ENCODE data around the gene FAM83E. TPM values are rescaled to one million over a fixed set of nuclear protein-coding genes. Genes with fewer than 3 reads are reported as not detected.

FAM83E gene
- total and polyA plus RNA-seq, 2 of the 8 experiments (the other 6 are each of a cell fraction or from before 2014, with no cell fraction given): 1.8 to 5.3 TPM

DNA sequence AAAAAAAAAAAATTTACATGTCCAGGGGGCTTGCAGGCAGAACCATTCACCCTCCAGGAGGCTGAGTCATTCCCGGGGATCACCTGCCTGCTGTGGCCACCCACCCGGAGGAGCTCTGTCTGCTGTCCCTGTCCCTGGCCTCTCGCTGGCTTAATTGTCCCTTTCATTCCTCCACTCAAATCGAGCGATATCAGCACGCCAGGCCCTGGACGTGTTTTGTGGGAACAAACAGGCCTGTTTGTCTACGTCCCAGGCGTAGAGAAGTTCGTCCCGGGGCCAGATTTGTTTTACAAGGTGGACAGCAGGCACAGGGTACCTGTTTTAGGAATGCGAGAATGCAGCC, 41.7 kb downstream of the FAM83E start:
- H2BK12ac ChIP-seq (ENCODE audit: low read depth, low read length): peak overlapping the region; percentile 87
- H3K23ac ChIP-seq (ENCODE audit: insufficient read length): no peak overlapping the region
- CTCF ChIA-PET (ENCODE audit: partially characterized antibody): interaction anchor here (0.7 to 4.6 kb wide), 12 partner anchors 10 to 1977 kb away, joined by 3 to 29 read pairs (median 5); no protein-coding TSS in a partner anchor
- no peaks in the 10 kb centered on the region; a peak in 1 of 7 replicates for H3K27me3 ChIP-seq (replicated peaks in 1 of 4; ENCODE audit: control insufficient read depth in 3 of 4, extremely low read depth in 1 of 4, insufficient read depth in 3 of 4, low read length in 3 of 4)
- no peaks in the 10 kb centered on the region for H3K79me2 ChIP-seq (ENCODE audit: control insufficient read depth in 1 of 2, insufficient read depth in 2 of 2, low read length in 2 of 2)
- no peak for FAIRE-seq
- no peaks in the 10 kb centered on the region for H3K79me1 ChIP-seq (ENCODE audit: low read depth, low read length)
- no peak overlapping the region; the same call in 1 of the 2 replicates for H3K27ac ChIP-seq (ENCODE audit: low read depth, low read length)
- no peak overlapping the region for H3K4me3 ChIP-seq (ENCODE audit: extremely low read depth in 1 of 4, insufficient read depth in 2 of 4, low read depth in 3 of 4, low read length in 4 of 4)
- no peak overlapping the region for H4K5ac ChIP-seq (ENCODE audit: insufficient read length, low read depth, low read length)
- H3K4ac ChIP-seq (replicated peaks; ENCODE audit: insufficient read length, low read depth, low read length): no peak overlapping the region
- H4K91ac ChIP-seq (replicated peaks; ENCODE audit: insufficient read length, low read length): no peak overlapping the region
- no peak overlapping the region; the same call in 1 of the 2 replicates for H2BK15ac ChIP-seq (ENCODE audit: low read length)
- H2AFZ ChIP-seq (ENCODE audit: low read length): peak overlapping the region; percentile 86
- DNase-seq (ENCODE audit: low read depth in 1 of 2, low spot score in 2 of 2): no peak
- peak overlapping the region; percentile 55; the same call in 1 of the 2 replicates for H2BK20ac ChIP-seq (ENCODE audit: low read length)
- no peaks in the 10 kb centered on the region for H4K20me1 ChIP-seq (replicated peaks in 1 of 2; ENCODE audit: control insufficient read depth in 1 of 2, insufficient read depth in 2 of 2, low read length in 2 of 2)
- peak overlapping the region; percentile 66 for H2BK120ac ChIP-seq (replicated peaks; ENCODE audit: low read depth, low read length)
- H3K18ac ChIP-seq (ENCODE audit: extremely low read depth, low read length): 0 out of 2 replicates have a peak overlapping the region, but pooled peaks have one; percentile 24
- no peak for TF ChIP-seq CHD2 (IDR thresholded peaks at IDR 0.05; ENCODE audit: low read length)
- no peak for TF ChIP-seq BRCA1 (IDR thresholded peaks at IDR 0.05; ENCODE audit: low read depth, low read length)
- TF ChIP-seq TAF1 (IDR thresholded peaks at IDR 0.05; ENCODE audit: low read depth, low read length): no peak
- TF ChIP-seq SP4 (IDR thresholded peaks at IDR 0.05; ENCODE audit: low read length): no peak
- TF ChIP-seq, protein P1, sequence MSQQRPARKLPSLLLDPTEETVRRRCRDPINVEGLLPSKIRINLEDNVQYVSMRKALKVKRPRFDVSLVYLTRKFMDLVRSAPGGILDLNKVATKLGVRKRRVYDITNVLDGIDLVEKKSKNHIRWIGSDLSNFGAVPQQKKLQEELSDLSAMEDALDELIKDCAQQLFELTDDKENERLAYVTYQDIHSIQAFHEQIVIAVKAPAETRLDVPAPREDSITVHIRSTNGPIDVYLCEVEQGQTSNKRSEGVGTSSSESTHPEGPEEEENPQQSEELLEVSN (IDR thresholded peaks at IDR 0.05): no peak
- no peak overlapping the region for H2BK5ac ChIP-seq (ENCODE audit: low read depth, low read length)
- 67% methylated on average over 12 of the region's 12 CpGs; no CpG with 5 or more reads in 1 of the 2 experiments for WGBS, 2 experiments (ENCODE audit: extremely low coverage in 1 of 2, insufficient coverage in 1 of 2, insufficient read length in 1 of 2, insufficient replicate concordance in 2 of 2, low coverage in 1 of 2, low lambda C conversion rate in 2 of 2, missing lambda C conversion rate in 1 of 2)
- H4K8ac ChIP-seq (ENCODE audit: extremely low read depth, insufficient read depth, low read length): peak overlapping the region; percentile 80; the same call in 1 of the 2 replicates
- H3K56ac ChIP-seq (replicated peaks; ENCODE audit: insufficient read length, low read depth, low read length): no peak overlapping the region
- no peak overlapping the region for H2AK5ac ChIP-seq (ENCODE audit: low read depth, low read length)
- H3K4me1 ChIP-seq (replicated peaks in 1 of 4; ENCODE audit: control insufficient read depth in 3 of 4, insufficient read depth in 4 of 4, low read length in 3 of 4): peaks cover 0 to 8% (median 3%) of the 10 kb centered on the region in 4 experiments; a peak in 5 of 7 replicates
- H3K14ac ChIP-seq (ENCODE audit: insufficient read length): no peak overlapping the region
- POLR2A ChIA-PET (ENCODE audit: partially characterized antibody): interaction anchor here (0.6 to 2.4 kb wide), 9 partner anchors 10 to 159 kb away, joined by 3 to 9 read pairs (median 4); partner anchors contain the start of gene FAM83E
- H3K36me3 ChIP-seq (ENCODE audit: control insufficient read depth in 2 of 4, insufficient read depth in 4 of 4, low read length in 3 of 4): no peaks in the 10 kb centered on the region
- H3K9me3 ChIP-seq (ENCODE audit: insufficient read depth in 2 of 2, low read depth in 1 of 2, low read length in 1 of 2): no peaks in the 10 kb centered on the region
- H3K4me2 ChIP-seq (ENCODE audit: insufficient read depth in 1 of 2, low read depth in 2 of 2, low read length in 2 of 2): no peak overlapping the region; a peak in 1 of 4 replicates
- H3K23me2 ChIP-seq (ENCODE audit: low read depth, low read length): no peaks in the 10 kb centered on the region
- no peak overlapping the region for H3K9ac ChIP-seq (replicated peaks in 1 of 4; ENCODE audit: extremely low read depth in 1 of 4, low read depth in 3 of 4, low read length in 3 of 4)
